HG03060 (cell line): ENCODE results near the gene TMEM41B.
"Not testable (repeated sequence)": the region's sequence is repeated elsewhere in the genome, so short reads cannot be mapped to it uniquely, and the experiment has no call there.

Source experiments
- ATAC-seq: cut with Tn5 transposase; IDR thresholded peaks from one replicate; pipeline ENCODE4 v1.9.1; 2021; ENCODE audit warnings: low read depth, moderate number of reproducible peaks; ENCODE audit not compliant: unreplicated experiment

The TMEM41B gene

DNA sequence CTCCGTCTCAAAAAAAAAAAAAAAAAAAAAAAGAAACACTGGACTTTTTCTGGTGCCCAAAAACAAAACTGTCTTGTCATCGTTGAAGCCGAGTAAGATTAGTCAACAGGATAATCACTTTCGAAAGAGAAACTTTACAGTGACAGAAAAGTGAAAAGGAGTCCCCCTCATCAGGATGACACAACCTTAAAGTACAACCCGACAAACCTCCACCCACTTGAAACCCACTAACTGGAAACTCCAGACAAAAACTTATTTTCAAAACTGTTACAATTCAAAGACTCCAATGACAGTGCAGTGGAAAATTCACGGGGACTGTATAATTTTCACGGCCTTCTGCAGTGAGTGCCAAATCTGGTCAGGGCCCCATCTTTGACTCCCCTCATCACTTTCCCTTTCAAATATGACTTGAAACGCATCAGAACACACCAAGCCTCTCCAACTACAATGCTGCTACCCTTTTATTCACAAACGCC, 50.5 kb downstream of the TMEM41B start:
- peak; percentile 73 for ATAC-seq

DNA sequence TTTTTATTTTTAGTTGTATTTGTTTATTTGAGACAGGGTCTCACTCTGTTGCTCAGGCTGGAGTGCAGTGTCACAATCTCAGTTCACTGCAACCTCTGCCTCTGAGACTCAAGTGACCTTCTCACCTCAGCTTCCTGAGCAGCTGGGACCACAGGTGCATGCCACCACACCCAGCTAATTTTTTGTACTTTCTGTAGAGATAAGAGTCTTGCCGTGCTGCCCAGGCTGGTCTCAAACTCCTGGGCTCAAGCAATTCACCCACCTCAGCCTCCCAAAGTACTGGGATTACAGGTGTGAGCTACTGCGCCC, 53.6 kb downstream of the TMEM41B start:
- not testable (repeated sequence) for ATAC-seq

DNA sequence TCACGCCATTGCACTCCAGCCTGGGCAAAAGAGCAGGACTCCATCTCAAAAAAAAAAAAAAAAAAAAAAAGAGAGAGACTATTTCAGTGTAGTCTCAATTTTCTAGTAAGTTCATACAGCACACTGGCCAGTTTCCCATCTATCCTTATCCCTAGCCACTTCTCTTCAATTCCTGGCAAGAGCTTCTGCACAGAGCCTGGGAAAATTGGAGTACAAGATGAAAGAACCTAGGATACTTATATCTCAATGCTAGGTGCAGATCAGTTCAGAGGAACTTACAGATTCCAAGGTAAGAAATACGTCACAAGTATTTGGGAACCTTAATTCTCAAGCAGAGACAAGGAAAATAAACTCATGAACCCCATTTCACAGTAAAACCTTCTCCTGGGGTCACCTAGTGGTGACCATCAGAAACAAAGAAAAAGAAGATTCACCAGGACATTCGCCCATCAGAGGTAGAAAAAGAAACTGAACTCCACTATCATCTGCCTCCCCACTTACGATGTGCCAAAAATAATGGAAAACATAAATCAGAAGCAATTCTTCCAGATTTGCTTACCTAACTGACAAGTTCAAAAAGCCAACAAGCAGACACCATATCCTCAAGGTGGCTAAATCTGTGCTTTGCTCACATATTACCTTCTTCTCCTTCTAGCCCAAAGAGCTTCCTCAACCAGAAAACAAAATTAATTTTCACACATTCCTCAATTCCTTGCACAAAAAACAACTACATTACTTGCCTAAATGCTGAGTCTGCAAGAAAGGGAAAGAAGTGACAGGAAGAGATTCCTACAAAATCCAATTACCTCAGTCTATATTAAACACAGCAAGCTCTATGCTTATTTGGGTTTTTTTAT, 54.2 kb downstream of the TMEM41B start:
- ATAC-seq: no peak

DNA sequence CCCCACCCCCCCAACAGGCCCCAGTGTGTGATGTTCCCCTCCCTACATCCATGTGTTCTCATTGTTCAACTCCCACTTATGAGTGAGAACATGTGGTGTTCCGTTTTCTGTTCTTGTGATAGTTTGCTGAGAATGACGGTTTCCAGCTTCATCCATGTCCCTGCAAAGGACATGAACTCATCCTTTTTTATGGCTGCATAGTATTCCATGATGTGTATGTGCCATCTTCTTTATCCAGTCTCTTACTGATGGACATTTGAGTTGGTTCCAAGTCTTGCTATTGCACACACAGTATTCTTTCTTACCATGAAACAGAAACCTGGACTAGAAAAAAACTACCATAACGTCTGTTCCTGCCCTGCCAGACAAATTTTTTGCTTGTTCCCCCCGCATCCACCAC, 56.1 kb downstream of the TMEM41B start:
- not testable (repeated sequence) for ATAC-seq

DNA sequence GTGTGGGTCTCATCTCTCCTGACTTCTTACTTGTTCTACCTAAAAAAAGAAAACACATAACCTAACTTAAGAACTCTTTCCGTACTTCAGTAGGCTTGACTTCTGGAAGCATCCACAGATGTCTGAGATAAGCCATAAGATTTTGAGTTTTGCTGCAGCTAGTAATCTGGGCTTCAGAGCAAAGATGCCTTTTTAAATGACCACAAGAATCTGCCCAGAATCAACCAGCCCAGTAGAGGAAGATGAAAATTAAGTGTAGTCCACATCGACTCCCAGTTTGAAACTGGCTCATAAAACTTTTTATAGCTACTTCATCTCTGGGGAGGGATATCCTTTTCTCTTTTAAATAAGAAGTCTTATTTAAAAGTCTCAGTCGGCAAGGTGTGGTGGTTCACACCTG, 60.0 kb downstream of the TMEM41B start:
- no peak for ATAC-seq

DNA sequence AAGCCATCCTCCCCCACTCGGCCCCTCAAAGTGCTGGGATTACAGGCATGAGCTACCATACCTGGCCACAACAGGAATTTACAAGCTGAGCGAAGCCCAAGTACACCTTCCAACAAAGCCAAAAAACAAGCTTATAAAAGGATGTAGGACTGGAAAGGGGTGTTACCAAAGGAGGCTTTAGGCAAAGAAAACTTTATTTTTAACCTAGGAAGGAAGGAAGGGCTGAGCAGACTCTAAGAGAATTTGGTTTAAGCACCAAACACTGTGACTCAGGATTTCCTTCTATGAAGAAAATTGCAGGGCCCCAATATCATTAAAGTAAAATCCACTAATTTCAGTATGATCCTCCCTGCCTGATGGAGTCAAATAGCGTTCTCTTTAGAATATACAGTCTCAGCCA, 61.3 kb downstream of the TMEM41B start:
- no peak for ATAC-seq

DNA sequence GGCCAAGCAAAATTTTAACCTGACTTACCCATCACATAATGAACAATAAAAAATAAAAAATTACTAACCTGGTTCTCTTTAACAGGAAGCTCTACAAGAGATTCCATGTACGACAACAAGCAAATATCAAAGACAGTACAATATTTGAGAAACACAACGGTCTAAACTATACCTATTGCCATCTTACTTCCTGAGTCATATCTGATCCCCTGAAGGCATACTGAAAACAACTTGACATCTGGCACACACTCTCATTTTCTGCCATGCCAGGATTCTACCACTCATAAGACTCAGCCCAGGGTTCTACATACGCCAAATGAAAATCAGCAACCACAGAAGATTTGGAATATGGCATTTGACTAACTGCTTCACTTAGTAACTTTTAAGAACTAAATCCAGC, 63.1 kb downstream of the TMEM41B start:
- ATAC-seq: no peak

DNA sequence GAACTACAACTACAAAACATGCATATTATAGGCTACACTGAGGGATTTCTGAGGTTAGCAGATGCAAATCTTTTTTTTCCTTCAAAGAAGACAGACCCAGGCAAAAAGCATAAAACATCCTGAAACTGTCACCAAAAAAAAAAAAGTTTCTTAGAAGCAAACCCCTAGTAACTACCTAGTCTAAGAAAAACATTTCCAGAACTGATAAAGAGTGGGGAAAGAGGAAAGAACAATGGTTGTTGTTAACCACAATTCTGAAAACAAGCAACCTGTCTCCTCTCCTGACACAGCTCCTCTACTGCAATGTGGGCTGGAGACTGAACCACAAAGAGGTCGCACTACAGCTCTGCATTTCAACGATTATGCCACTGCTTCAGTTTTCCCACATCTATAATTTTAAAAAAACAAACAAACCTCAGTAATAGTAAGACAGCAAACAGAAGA, 64.2 kb downstream of the TMEM41B start:
- peak; percentile 66 for ATAC-seq

DNA sequence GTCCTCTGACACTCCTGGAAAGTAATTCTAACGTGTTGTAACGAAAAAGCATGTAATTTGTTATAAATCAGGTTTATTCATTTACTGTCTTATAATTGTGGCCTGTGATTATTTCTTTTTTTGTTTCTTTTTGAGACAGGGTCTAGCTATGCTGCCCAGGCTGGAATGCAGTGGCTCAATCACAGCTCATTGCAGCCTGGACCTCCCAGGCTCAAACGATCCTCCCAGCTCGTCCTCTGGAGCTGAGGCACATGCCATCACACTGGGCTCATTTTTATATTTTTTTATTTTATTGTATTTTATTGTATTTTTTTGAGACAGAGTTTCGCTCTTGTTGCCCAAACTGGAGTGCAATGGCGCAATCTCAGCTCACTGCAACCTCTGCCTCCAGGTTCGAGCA, 65.1 kb downstream of the TMEM41B start:
- no peak for ATAC-seq

DNA sequence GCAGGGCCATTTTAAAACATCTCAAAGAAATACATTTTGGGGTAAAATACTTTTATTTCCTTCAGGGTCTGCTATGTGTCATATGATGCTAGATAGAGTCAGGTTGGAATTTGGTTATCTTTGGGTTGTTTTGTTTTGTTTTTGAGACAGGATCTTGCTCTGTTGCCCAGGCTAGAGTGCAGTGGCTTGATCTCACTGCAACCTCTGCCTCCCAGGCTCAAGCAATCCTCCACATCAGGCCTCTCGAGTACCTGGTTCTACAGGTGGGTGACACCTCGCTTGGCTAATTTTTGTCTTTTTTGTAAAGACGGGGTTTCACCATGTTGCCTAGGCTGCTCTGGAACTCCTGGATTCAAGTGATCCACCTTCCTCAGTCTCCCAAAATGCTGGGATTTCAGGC, 66.5 kb downstream of the TMEM41B start:
- ATAC-seq: no peak

DNA sequence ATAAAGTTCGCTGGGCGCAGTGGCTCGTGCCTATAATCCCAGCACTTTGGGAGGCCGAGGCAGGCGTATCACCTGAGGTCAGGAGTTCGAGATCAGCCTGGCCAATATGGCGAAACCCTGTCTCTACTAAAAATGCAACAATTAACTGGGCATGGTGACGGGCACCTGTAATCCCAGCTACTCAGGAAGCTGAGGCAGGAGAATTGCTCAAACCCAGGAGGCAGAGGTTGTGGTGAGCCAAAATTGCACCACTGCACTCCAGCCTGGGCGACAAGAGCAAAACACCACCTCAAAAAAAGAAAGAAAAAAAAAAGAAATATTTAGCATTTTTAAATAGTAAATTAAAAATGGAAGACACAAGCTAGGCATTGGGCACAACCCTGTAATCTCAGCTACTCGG, 78.2 kb downstream of the TMEM41B start:
- not testable (repeated sequence) for ATAC-seq

DNA sequence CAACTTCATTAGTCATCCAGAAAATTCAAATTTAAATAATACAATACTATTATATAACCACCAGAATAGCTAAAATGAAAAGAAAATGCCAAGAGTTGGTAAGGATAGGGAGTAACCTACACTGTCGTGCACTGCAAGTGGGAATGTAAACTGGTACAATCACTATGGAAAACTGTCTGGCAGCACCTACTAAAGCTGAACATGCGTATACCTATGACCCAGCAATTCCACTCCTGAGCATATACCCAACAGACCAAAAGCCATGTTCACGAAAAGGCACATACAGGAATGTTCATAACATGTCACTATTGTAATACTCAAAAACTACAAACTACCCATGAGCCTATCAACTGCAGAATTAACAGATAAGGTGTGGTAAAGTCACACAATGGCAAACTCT, 81.9 kb downstream of the TMEM41B start:
- no peak for ATAC-seq

DNA sequence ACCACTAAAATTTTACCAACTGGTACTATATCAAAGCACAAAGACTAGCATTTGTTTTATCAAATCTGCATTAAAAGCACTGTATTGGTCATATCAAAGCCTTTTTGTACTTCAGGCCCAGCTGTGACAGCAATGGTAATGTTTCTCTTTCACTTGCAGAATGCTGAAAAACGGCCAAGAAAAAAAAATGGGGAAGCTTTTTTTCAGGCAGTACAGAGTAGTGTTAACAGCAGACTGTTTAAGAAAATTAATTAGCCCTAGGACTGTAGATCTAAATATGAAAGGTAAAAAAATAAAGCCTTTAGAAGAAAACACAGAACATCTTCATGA, 82.6 kb downstream of the TMEM41B start:
- no peak for ATAC-seq
